Suprapubic skin (tissue), 4 donors: Measurements from ENCODE around the gene FANCL.

Experiments used
- CTCF ChIP-seq, 2 donors: fragments of 200-600 bp in 1 of 2; fragments of 450-650 bp in 1 of 2; sonication (generic) in 1 of 2; IDR thresholded peaks; one replicate each; pipeline ENCODE4 v1.5.1; 2016 to 2019; ENCODE audit warnings: antibody characterized with exemption in 2 of 2, mild to moderate bottlenecking in 1 of 2, moderate library complexity in 1 of 2
- EP300 ChIP-seq: sonication (generic); formaldehyde crosslinking; IDR thresholded peaks from one replicate; pipeline ENCODE4 v1.6.1; 2017; ENCODE audit warnings: antibody characterized with exemption
- POLR2A ChIP-seq, 2 donors: fragments of 450-650 bp; IDR thresholded peaks; one replicate each; pipeline ENCODE4 v1.6.1; 2017; ENCODE audit warnings: antibody characterized with exemption in 2 of 2, mild to moderate bottlenecking in 2 of 2, moderate library complexity in 2 of 2
- POLR2AphosphoS5 ChIP-seq, 3 donors: sonication (generic); formaldehyde crosslinking; IDR thresholded peaks; one replicate each; pipeline ENCODE4 v1.6.1; 2017; ENCODE audit warnings: antibody characterized with exemption in 3 of 3

- TF ChIP-seq POLR2A (IDR thresholded peaks at IDR 0.05) (no peak), CTCF (IDR thresholded peaks at IDR 0.05) (no peak), POLR2AphosphoS5 (IDR thresholded peaks at IDR 0.05) (no peak), EP300 (no peak)
Measured at GRCh38 chr2:58268685-58269084, 27.6 kb upstream of the FANCL start.
